ENCODE data around the gene MCM9.

MCM9 gene

DNA sequence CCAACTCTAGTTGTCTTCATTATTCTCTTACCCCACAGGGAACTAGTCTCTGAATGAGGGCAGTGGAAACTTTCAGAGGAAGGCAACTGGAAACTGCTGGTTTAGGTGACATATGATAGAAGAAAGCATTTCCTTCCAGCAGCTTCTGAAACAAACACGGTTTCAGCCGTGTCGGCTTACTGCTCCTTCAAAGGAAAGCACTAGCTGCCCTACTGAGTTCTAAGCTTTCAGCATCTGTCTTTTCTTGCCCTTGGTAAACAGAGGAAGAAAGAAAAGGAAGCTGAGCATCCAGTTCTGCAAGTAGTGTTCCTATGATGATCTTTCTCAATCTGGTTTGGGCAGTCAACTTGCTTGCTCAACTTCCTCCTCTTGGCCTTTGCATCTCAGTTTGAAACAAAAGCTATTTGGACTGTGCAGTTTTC, 166.0 kb downstream of the MCM9 start:
- no peak for DNase-seq (ENCODE audit: low read depth)

DNA sequence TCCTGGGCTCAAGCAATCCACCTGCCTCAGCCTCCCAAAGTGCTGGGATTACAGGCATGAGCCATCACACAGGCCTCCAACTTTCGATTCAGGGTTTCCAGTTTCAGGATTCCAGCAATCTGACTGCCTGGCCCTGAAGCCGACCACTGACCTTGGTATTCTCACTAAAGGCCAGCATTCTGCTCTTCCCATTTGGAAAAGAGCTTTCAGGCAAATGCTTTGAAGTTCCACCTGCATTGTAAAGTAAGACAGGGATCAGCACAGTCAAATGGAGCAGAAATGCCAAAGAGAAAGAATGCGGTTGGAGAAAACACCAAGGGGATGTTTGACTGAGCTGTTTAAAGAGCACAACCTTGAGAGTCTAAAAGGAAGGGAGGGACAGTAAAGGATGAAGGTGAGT, 166.5 kb downstream of the MCM9 start:
- DNase-seq (ENCODE audit: low read depth) = no peak

DNA sequence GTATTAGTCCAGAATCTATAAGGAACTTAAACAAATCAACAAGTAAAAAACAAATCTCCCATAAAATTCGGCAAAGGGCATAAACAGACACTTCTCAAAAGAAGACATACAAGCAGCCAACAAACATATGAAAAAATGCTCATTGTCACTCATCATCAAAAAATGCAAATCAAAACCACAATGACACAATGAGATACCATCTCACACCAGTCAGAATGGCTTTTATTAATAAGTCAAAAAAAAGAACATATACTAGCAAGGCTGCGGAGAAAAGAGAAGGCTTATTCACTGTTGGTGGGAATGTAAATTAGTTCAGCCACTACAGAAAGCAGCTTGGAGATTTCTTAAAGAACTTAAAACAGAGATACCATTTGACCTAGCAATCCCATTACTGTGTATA, 169.6 kb downstream of the MCM9 start:
- DNase-seq (ENCODE audit: low read depth) = peak; percentile 37

DNA sequence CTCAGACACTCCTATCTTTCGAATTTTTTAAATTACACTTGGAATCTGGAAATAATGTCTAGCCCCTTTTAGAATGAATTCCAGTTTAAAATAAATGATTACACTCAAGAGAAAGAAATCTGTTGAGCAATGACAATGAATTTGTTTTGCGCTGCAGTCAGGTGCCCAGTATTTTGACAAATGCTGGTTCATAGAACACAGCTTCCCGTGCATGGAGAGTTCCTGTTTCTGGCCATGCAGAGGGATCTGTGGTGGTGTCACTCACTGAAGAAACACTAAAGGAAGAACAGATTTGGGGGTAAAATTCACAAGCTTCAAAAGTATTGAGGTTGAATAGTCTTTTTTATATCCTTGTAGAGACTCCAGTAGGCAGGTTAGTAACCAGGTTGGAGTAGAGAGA, 170.2 kb downstream of the MCM9 start:
- DNase-seq (ENCODE audit: low read depth) = no peak

All from amniotic epithelial cell (primary cell).